ENCODE results near the gene TTLL8.

Gene TTLL8

GRCh38 chr22:50030297-50031188 is 27.6 kb downstream of the TTLL8 start (continued):
- TF ChIP-seq CTCF (tag by site-specific recombination; IDR thresholded peaks at IDR 0.05) (peak; percentile 98), ZNF791 (tag by site-specific recombination; IDR thresholded peaks at IDR 0.05) (no peak), ZNF596 (tag by site-specific recombination; IDR thresholded peaks at IDR 0.05) (no peak), ZNF664 (tag by site-specific recombination; IDR thresholded peaks at IDR 0.05) (no peak), PATZ1 (tag by site-specific recombination; IDR thresholded peaks at IDR 0.05) (peak; percentile 56), GLIS2 (tag by site-specific recombination; IDR thresholded peaks at IDR 0.05) (peak; percentile 64; the same call in 1 of the 2 replicates), ZNF76 (tag by site-specific recombination; IDR thresholded peaks at IDR 0.05; ENCODE audit: borderline replicate concordance, low read depth) (no peak), ZNF555 (tag by site-specific recombination; conservative IDR thresholded peaks at IDR 0.05) (no peak), ZBTB6 (tag by site-specific recombination; IDR thresholded peaks at IDR 0.05) (no peak)

- H3K4me3 ChIP-seq (ENCODE audit: low read depth, low read length): no peak overlapping the region
- CTCF ChIA-PET: interaction anchor here (0.6 to 3.2 kb wide), 6 partner anchors 26 to 1450 kb away, joined by 3 to 32 read pairs (median 3); no protein-coding TSS in a partner anchor
- no peak overlapping the region for H3K27ac ChIP-seq (ENCODE audit: extremely low read depth, low read depth, low read length)
- TF ChIP-seq ZNF600 (tag by site-specific recombination; IDR thresholded peaks at IDR 0.05): no peak
- TF ChIP-seq ZSCAN30 (tag by site-specific recombination; IDR thresholded peaks at IDR 0.05): no peak
- TF ChIP-seq ZBTB8A (tag by site-specific recombination; IDR thresholded peaks at IDR 0.05): no peak
- no peak for TF ChIP-seq REPIN1 (tag by site-specific recombination; IDR thresholded peaks at IDR 0.05; ENCODE audit: low read depth)
- no peaks in the 10 kb centered on the region for H3K4me1 ChIP-seq (ENCODE audit: control insufficient read depth, insufficient read depth, low read length)
- no peaks in the 10 kb centered on the region for H3K9me3 ChIP-seq (ENCODE audit: control insufficient read depth, insufficient read depth, low read depth, low read length)
- H3K36me3 ChIP-seq (ENCODE audit: control insufficient read depth in 2 of 2, insufficient read depth in 1 of 2, low read length in 2 of 2): no peaks in the 10 kb centered on the region
- POLR2A ChIA-PET: no interaction called here
Measured at GRCh38 chr22:50027639-50028537, 30.2 kb downstream of the TTLL8 start.

- H3K36me3 ChIP-seq (ENCODE audit: control insufficient read depth in 2 of 2, insufficient read depth in 1 of 2, low read length in 2 of 2): no peaks in the 10 kb centered on the region
- TF ChIP-seq ZNF585B (tag by site-specific recombination; IDR thresholded peaks at IDR 0.05): no peak
- no peak for TF ChIP-seq ZNF48 (tag by site-specific recombination; IDR thresholded peaks at IDR 0.05)
- no peak for TF ChIP-seq ZNF514 (tag by site-specific recombination; IDR thresholded peaks at IDR 0.05)
- TF ChIP-seq YY1 (tag by site-specific recombination; IDR thresholded peaks at IDR 0.05): no peak
- TF ChIP-seq KLF10 (tag by site-specific recombination; IDR thresholded peaks at IDR 0.05): no peak
- TF ChIP-seq ZNF596 (tag by site-specific recombination; IDR thresholded peaks at IDR 0.05): no peak
- no peak for TF ChIP-seq ZNF132 (tag by site-specific recombination; IDR thresholded peaks at IDR 0.05; ENCODE audit: borderline replicate concordance)
- no peak for TF ChIP-seq ZNF184 (tag by site-specific recombination; IDR thresholded peaks at IDR 0.05)
- no peak for TF ChIP-seq ZNF292 (tag by site-specific recombination; IDR thresholded peaks at IDR 0.05; ENCODE audit: borderline replicate concordance, low read depth)
- TF ChIP-seq ZNF155 (tag by site-specific recombination; IDR thresholded peaks at IDR 0.05): no peak
- TF ChIP-seq ZNF112 (tag by site-specific recombination; IDR thresholded peaks at IDR 0.05): no peak
Measured at GRCh38 chr22:50025993-50026392, 32.1 kb downstream of the TTLL8 start.

More at GRCh38 chr22:50025993-50026392, 32.1 kb downstream of the TTLL8 start:
- Histone ChIP-seq H3K4me3 (ENCODE audit: low read depth, low read length) (no peak overlapping the region), H3K4me1 (ENCODE audit: control insufficient read depth, insufficient read depth, low read length) (no peaks in the 10 kb centered on the region), H3K27ac (ENCODE audit: extremely low read depth, low read depth, low read length) (no peak overlapping the region), H3K9me3 (ENCODE audit: control insufficient read depth, insufficient read depth, low read depth, low read length) (no peaks in the 10 kb centered on the region)
- ChIA-PET CTCF (interaction anchor here (3.2 kb wide), 1 partner anchor 94 kb away, joined by 32 read pairs; no protein-coding TSS in a partner anchor), POLR2A (no interaction called here)

All from HEK293 (cell line).